Left cardiac atrium (tissue), 2 donors: ENCODE measurements around the gene ING4. TPM values are rescaled to one million over a fixed set of nuclear protein-coding genes. Genes with fewer than 3 reads are reported as not detected.

Source experiments
- total RNA-seq, 2 donors: library from RNA; stranded (reverse); fragmentation: NEBNext Ultra II Directional; extraction: Animal tissue kit (Norgen Biotek cat#: 25700); gene quantifications; one replicate each; pipeline ENCODE4 v1.2.1, GENCODE V29; 2021
- donor health status: DM: no; HTN: yes; CAD: no; lungs with severe emphysema.
- donor health status: DM: yes; HTN: yes; CAD: no.

ING4 gene
- total RNA-seq, 2 donors from 2014 or later: 16.8 to 28.5 TPM

Other genes with a start within 250 kb of the ING4 start
- under 1 TPM; 0.26 to 0.35 TPM for gene CD27, start 218.2 kb downstream of the ING4 start, total RNA-seq
- 10 to 100 TPM; 11.8 to 15.2 TPM for gene TAPBPL, start 211.1 kb downstream of the ING4 start, total RNA-seq
- 1 to 10 TPM; 3.6 to 6.2 TPM for gene VAMP1, start 192.4 kb downstream of the ING4 start, total RNA-seq
- gene MRPL51, start 169.9 kb downstream of the ING4 start, total RNA-seq: 100 to 1,000 TPM; 202 to 203 TPM
- gene NCAPD2, start 169.0 kb downstream of the ING4 start, total RNA-seq: 10 to 100 TPM; 12.4 to 15.8 TPM
- gene GAPDH, start 128.6 kb downstream of the ING4 start, total RNA-seq: 1,000 to 10,000 TPM; 3,044 to 4,078 TPM
- gene IFFO1, start 107.1 kb downstream of the ING4 start, total RNA-seq: 10 to 100 TPM; 18.1 to 19.5 TPM
- 10 to 100 TPM; 16.0 to 30.5 TPM for gene NOP2, start 94.8 kb downstream of the ING4 start, total RNA-seq
- 100 to 1,000 TPM; 117 to 151 TPM for gene CHD4, start 55.7 kb downstream of the ING4 start, total RNA-seq
- 1 to 10 TPM; 1.8 to 2.9 TPM for gene LPAR5, start 27.2 kb downstream of the ING4 start, total RNA-seq
- under 1 TPM; 0.60 to 0.88 TPM for gene ACRBP, start 15.7 kb downstream of the ING4 start, total RNA-seq
- gene ZNF384, start 26.3 kb upstream of the ING4 start, total RNA-seq: 10 to 100 TPM; 28.3 to 31.2 TPM
- gene PIANP, start 37.7 kb upstream of the ING4 start, total RNA-seq: under 1 TPM; 0.18 to 0.42 TPM
- gene COPS7A, start 60.9 kb upstream of the ING4 start, total RNA-seq: 10 to 100 TPM; 61.3 to 71.2 TPM
- gene MLF2, start 90.0 kb upstream of the ING4 start, total RNA-seq: 100 to 1,000 TPM; 118 to 149 TPM
- gene PTMS, start 103.2 kb upstream of the ING4 start, total RNA-seq: 100 to 1,000 TPM; 164 to 189 TPM
- gene LAG3, start 109.4 kb upstream of the ING4 start, total RNA-seq: under 1 TPM; 0.62 to 0.97 TPM
- gene CD4, start 126.4 kb upstream of the ING4 start, total RNA-seq: 10 to 100 TPM; 11.6 to 24.2 TPM
- gene GPR162, start 158.7 kb upstream of the ING4 start, total RNA-seq: 1 to 10 TPM; 5.3 to 8.4 TPM
- gene P3H3, start 165.3 kb upstream of the ING4 start, total RNA-seq: 10 to 100 TPM; 13.2 to 22.3 TPM
- 1 to 10 TPM; 2.3 to 5.8 TPM for gene GNB3, start 177.8 kb upstream of the ING4 start, total RNA-seq
- under 1 TPM in 1 of 2 donors, not detected in 1; 0.82 TPM for gene CDCA3, start 188.2 kb upstream of the ING4 start, total RNA-seq
- gene USP5, start 189.0 kb upstream of the ING4 start, total RNA-seq: 10 to 100 TPM; 63.4 to 65.4 TPM
- gene TPI1, start 204.4 kb upstream of the ING4 start, total RNA-seq: 100 to 1,000 TPM; 642 to 858 TPM
- gene SPSB2, start 210.2 kb upstream of the ING4 start, total RNA-seq: 1 to 10 TPM; 3.7 to 4.1 TPM
- gene LRRC23, start 241.7 kb upstream of the ING4 start, total RNA-seq: 10 to 100 TPM in 1 of 2 donors, 1 to 10 TPM in 1; 8.1 to 10.5 TPM